ENCODE measurements around the gene KRTAP20-2.

KRTAP20-2 gene

GRCh38 chr21:30652891-30653290 is 17.9 kb downstream of the KRTAP20-2 start:
- TF ChIP-seq, protein P1, sequence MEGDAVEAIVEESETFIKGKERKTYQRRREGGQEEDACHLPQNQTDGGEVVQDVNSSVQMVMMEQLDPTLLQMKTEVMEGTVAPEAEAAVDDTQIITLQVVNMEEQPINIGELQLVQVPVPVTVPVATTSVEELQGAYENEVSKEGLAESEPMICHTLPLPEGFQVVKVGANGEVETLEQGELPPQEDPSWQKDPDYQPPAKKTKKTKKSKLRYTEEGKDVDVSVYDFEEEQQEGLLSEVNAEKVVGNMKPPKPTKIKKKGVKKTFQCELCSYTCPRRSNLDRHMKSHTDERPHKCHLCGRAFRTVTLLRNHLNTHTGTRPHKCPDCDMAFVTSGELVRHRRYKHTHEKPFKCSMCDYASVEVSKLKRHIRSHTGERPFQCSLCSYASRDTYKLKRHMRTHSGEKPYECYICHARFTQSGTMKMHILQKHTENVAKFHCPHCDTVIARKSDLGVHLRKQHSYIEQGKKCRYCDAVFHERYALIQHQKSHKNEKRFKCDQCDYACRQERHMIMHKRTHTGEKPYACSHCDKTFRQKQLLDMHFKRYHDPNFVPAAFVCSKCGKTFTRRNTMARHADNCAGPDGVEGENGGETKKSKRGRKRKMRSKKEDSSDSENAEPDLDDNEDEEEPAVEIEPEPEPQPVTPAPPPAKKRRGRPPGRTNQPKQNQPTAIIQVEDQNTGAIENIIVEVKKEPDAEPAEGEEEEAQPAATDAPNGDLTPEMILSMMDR (conservative IDR thresholded peaks at IDR 0.05; ENCODE audit: control insufficient read depth, insufficient read depth, low read depth, low read length), result no peak
- DNase-seq (ENCODE audit: low read depth), result no peak
- H3K4me3 ChIP-seq (ENCODE audit: control insufficient read depth, low read depth, low read length), result no peak overlapping the region

DNA sequence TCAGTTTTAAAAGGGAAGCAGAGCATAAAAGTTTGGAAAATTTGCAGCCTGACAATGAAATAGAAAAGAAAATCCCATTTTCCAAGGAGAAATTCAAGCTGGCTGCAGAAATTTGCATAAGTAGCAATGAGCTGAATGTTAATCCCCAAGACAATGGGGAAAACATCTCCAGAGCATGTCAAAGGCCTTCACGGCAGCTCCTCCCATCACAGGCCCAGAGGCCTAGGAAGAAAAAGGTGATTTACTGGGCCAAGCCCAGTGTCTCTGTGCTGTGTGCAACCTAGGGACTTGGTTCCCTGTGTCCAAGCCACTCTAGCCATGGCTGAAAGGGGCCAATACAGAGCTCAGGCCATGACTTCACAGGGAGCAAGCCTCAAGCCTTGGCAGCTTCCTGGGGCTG is 33.8 kb downstream of the KRTAP20-2 start:
- DNase-seq (ENCODE audit: low read depth), result no peak
- no peak overlapping the region for H3K4me3 ChIP-seq (ENCODE audit: control insufficient read depth, low read depth, low read length)
- TF ChIP-seq, protein P1 (conservative IDR thresholded peaks at IDR 0.05; ENCODE audit: control insufficient read depth, insufficient read depth, low read depth, low read length), result no peak

DNA sequence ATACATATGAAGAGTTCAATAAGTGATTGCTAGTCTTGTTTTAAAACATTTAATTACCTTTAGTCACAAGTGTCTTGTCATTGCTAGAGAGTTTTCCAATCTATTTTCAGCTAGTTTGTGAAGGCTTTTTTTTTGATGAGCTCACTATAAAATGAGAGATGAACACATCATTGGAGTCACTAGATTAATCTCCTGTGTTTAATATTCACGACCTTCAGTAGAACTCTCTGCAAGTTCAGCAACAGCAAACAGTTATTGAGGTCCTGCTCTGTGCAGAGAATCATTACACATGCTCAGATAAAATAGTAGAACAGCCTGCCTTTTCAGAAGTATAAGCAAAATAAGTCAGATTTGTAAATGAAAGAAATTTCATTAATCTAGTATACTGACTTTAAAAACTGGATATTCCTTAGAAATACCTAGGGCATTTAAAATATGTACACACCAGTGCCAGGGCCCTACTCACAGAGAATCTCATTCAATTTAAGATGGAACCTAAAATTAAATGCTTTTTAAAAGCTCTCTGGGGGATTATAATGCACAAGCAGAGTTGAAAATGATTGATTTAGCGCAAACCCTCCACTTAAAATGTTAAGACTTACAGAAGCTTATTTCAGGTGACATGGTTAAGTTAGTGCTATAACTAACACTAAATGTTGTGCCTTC is 38.1 kb downstream of the KRTAP20-2 start:
- TF ChIP-seq, protein P1 (conservative IDR thresholded peaks at IDR 0.05; ENCODE audit: control insufficient read depth, insufficient read depth, low read depth, low read length), result no peak
- H3K4me3 ChIP-seq (ENCODE audit: control insufficient read depth, low read depth, low read length), result no peak overlapping the region
- DNase-seq (ENCODE audit: low read depth), result no peak

- no peak overlapping the region for H3K4me3 ChIP-seq (ENCODE audit: control insufficient read depth, low read depth, low read length)
- TF ChIP-seq, protein P1 (conservative IDR thresholded peaks at IDR 0.05; ENCODE audit: control insufficient read depth, insufficient read depth, low read depth, low read length), result no peak
Observed at GRCh38 chr21:30674312-30674711, 39.3 kb downstream of the KRTAP20-2 start.

DNA sequence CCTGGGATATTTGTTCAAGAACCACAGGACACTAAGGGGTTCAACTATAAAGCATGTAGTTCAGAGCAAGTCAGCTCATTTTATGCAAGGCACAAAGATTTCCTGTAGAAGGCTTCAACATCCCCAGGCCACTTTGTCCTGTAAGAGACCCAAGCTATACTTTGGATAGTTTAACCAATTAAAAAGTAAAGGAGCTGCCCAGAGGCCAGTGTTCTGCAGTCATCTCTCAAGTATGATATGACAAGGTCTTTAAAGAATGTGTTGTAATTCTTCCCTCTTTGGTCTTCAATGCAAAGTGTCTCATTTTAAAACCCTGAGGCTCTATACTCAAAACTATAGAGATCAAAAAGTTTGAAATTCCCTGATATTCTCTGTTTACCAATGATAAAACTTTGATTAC is 41.7 kb downstream of the KRTAP20-2 start:
- H3K4me3 ChIP-seq (ENCODE audit: control insufficient read depth, low read depth, low read length), result no peak overlapping the region
- TF ChIP-seq, protein P1 (conservative IDR thresholded peaks at IDR 0.05; ENCODE audit: control insufficient read depth, insufficient read depth, low read depth, low read length), result no peak
- no peak for DNase-seq (ENCODE audit: low read depth)

More at GRCh38 chr21:30674312-30674711, 39.3 kb downstream of the KRTAP20-2 start:
- no peak for DNase-seq (ENCODE audit: low read depth)

DNA sequence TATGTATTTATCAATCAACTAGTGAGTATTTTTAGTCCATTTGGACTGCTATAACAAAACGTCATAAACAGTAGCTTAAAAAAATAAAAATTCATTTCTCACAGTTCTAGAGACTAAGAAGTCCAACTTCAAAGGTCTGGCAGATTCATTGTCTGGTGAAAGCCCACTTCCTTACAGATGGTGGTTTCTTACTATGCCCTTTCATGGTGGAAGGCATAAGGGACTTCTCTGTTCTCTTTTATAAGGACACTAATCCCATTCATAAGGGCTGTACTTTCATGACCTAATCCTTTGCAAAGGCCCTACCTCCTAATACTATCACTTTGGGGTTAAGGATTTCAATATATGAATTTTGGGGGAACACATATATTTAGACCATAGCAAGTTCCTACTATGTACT is 45.6 kb downstream of the KRTAP20-2 start:
- TF ChIP-seq, protein P1 (conservative IDR thresholded peaks at IDR 0.05; ENCODE audit: control insufficient read depth, insufficient read depth, low read depth, low read length), result no peak
- H3K4me3 ChIP-seq (ENCODE audit: control insufficient read depth, low read depth, low read length), result no peak overlapping the region
- DNase-seq (ENCODE audit: low read depth), result no peak

Measured in fibroblast of mammary gland (primary cell).